Inferior parietal cortex (tissue), 1 donor: ENCODE data around the gene GPR35.
"Not testable (repeated sequence)": the region's sequence is repeated elsewhere in the genome, so short reads cannot be mapped to it uniquely, and the experiment has no call there.

Experiments used
- DNase-seq: peaks from one replicate; pipeline ENCODE4 v3.0.0-alpha.2; 2016; ENCODE audit errors: extremely low spot score

The GPR35 gene

GRCh38 chr2:240655931-240656886 is 30.9 kb downstream of the GPR35 start:
- no peak for DNase-seq

DNA sequence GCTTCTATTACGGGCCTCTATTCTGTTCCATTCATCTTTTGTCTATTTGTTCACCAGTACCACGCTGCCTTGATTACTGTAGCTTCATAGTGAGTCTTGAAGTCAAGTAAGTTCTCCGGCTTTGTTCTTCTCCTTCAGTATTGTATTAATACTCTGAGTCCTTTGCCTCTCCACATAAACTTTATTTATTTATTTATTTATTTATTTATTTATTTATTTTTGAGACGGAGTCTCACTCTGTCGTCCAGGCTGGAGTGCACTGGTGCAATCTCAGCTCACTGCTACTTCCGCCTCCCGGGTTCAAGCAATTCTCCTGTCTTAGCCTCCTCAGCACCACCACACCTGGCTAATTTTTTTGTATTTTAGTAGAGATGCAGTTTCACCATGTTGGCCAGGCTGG is 34.6 kb downstream of the GPR35 start:
- not testable (repeated sequence) for DNase-seq

- no peak for DNase-seq
Measured at GRCh38 chr2:240662681-240663080, 37.4 kb downstream of the GPR35 start.

DNA sequence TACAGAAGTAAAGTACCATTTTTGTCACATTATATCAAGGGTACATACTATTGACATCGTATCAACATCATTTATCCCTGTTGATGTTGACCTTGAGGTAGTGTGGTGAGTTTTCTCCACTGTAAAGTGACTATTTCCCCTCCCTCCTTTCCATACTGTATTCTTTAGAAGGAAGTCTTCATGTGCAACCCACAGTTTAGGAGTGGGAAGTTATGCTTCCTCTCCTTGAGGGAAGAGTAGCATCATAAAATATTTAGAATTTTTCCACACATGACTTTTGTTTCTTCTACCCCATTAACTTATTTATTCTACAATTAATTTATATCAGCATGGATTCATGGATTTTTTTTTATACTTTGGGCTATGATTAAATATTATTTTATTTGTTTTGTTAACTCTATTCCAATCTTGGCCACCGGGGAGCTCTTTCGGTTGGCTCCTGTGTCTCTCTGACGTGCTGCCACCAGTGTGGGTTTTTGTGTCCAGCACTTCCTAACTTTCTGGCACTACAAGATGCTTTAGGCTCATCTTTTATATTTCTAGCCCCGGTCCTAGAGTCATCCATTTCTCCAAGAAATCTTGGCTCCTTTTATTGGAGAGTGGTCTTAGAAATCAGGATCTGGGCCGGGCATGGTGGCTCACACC is 38.4 kb downstream of the GPR35 start:
- no peak for DNase-seq

- DNase-seq: no peak
Measured at GRCh38 chr2:240664622-240665021, 39.3 kb downstream of the GPR35 start.

DNA sequence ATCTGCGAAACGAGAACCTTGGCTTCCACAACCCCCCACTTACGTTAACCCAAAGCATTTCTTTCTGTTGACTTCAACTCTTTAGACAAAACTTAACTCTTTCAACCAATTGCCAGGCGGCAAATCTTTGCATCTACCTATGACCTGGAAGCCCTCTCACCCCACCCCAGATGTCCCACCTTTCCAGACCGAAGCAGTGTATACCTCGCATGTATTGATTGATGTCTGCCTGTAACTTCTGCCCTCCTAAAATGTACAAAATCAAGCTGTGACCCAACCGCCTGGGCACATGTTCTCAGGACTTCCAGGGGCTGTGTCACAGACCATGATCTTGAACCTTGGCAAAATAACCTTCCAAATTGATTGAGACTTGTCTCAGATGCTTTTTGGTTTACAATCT is 45.1 kb downstream of the GPR35 start:
- DNase-seq: no peak

- no peak for DNase-seq
Measured at GRCh38 chr2:240670950-240671349, 45.7 kb downstream of the GPR35 start.

GRCh38 chr2:240672076-240672700 is 46.9 kb downstream of the GPR35 start:
- no peak for DNase-seq

- no peak for DNase-seq
Measured at GRCh38 chr2:240672701-240673190, 47.5 kb downstream of the GPR35 start.

DNA sequence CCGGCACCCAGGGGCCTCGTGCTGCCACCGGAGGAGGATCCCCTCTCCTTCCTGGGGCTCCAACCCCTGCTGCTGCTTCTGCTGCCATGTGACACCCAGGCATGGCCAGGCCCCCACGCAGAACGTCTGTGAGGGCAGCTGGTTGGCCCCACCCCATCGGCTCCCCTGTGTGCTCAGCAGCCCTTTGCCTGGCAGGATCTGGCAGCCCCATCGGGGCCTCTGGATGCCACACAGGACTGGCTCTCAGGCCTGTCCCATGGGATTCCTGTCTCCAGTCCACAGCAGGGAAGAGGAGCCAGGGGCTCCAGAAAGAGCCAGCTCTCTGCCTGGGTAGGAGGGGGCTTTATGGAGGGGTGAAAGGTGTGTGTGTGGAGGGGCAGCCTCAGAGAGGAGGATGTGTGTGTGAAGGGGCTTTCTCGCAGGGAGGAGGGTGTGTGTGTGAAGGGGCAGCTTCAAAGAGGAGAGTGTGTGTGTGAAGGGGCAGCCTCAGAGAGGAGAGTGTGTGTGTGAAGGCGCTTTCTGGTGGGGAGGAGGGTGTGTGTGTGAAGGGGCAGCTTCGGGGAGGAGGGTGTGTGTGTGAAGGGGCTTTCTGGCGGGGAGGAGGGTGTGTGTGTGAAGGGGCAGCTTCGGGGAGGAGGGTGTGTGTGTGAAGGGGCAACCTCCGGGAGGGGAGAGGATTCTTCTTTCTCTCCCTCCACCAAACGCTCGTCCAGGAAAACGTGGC is 49.3 kb downstream of the GPR35 start:
- DNase-seq: not testable (repeated sequence)

GRCh38 chr2:240675345-240675744 is 50.1 kb downstream of the GPR35 start:
- not testable (repeated sequence) for DNase-seq

DNA sequence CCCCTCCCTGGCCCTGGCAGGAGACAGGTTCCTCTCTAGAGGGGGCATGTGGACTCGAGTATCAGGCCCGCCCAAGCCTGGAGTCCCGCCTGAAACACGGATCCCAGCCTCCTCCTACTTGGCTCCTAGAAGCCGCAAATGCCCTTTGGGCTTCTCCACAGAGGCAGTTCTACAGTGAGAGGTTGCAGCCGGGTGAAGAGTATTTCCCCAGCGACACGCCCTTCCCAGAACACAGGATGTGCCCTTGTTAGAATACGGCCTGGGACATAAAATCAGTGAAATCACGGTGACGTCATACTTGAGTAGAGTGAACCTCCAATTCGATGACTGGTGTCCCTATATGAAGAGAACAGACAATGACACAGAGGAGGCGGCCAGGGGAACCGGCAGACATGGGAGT is 52.8 kb downstream of the GPR35 start:
- not testable (repeated sequence) for DNase-seq

- DNase-seq: not testable (repeated sequence)
Measured at GRCh38 chr2:240678909-240679308, 53.6 kb downstream of the GPR35 start.

GRCh38 chr2:240680185-240680584 is 54.9 kb downstream of the GPR35 start:
- not testable (repeated sequence) for DNase-seq
